ENCODE data around the gene TRIML1.

TRIML1 gene

DNA sequence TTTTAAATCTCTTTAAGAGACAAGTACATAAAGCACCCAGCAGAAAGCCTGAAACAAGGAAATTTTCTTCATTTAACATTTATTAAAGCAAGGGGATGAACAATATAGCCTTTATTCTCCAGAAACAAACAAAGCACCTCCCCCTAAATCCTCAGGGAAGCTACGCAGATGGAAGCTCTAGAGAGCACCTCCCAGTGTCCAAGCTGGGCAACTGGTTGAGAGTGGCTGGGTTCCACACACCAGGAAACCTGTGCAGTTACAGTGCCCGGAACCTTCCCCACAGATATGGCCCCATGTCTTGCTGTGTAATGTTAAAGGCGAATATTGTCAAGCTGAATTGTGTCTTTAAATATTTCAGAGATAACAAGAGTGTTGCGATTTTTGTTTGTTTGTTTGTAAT is 8.9 kb upstream of the TRIML1 start:
- no peaks in the 10 kb centered on the region for H3K27me3 ChIP-seq (ENCODE audit: control insufficient read depth, insufficient read depth, low read length)
- TF ChIP-seq, protein P1, sequence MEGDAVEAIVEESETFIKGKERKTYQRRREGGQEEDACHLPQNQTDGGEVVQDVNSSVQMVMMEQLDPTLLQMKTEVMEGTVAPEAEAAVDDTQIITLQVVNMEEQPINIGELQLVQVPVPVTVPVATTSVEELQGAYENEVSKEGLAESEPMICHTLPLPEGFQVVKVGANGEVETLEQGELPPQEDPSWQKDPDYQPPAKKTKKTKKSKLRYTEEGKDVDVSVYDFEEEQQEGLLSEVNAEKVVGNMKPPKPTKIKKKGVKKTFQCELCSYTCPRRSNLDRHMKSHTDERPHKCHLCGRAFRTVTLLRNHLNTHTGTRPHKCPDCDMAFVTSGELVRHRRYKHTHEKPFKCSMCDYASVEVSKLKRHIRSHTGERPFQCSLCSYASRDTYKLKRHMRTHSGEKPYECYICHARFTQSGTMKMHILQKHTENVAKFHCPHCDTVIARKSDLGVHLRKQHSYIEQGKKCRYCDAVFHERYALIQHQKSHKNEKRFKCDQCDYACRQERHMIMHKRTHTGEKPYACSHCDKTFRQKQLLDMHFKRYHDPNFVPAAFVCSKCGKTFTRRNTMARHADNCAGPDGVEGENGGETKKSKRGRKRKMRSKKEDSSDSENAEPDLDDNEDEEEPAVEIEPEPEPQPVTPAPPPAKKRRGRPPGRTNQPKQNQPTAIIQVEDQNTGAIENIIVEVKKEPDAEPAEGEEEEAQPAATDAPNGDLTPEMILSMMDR (IDR thresholded peaks at IDR 0.05), result no peak
- no peaks in the 10 kb centered on the region for H3K79me2 ChIP-seq
- H3K36me3 ChIP-seq (ENCODE audit: control insufficient read depth, insufficient read depth, low read length), result no peaks in the 10 kb centered on the region
- H3K9ac ChIP-seq, result no peak overlapping the region
- H3K27ac ChIP-seq, result no peak overlapping the region
- no peak overlapping the region for H3K4me3 ChIP-seq (ENCODE audit: low read depth, low read length)
- H3K9me3 ChIP-seq (ENCODE audit: control insufficient read depth, low read length), result no peaks in the 10 kb centered on the region
- no peak overlapping the region for H2AFZ ChIP-seq
- H3K4me1 ChIP-seq, result no peaks in the 10 kb centered on the region
- H3K4me2 ChIP-seq (ENCODE audit: low read length), result no peak overlapping the region

GRCh38 chr4:188132232-188132631 is 7.0 kb upstream of the TRIML1 start:
- no peaks in the 10 kb centered on the region for H3K4me1 ChIP-seq
- H3K79me2 ChIP-seq, result no peaks in the 10 kb centered on the region
- no peak overlapping the region for H3K4me2 ChIP-seq (ENCODE audit: low read length)
- TF ChIP-seq, protein P1 (IDR thresholded peaks at IDR 0.05), result no peak
- H3K27me3 ChIP-seq (ENCODE audit: control insufficient read depth, insufficient read depth, low read length), result no peaks in the 10 kb centered on the region
- H3K9ac ChIP-seq, result no peak overlapping the region
- H3K9me3 ChIP-seq (ENCODE audit: control insufficient read depth, low read length), result no peaks in the 10 kb centered on the region
- no peak overlapping the region for H3K4me3 ChIP-seq (ENCODE audit: low read depth, low read length)
- H3K36me3 ChIP-seq (ENCODE audit: control insufficient read depth, insufficient read depth, low read length), result no peaks in the 10 kb centered on the region
- no peak overlapping the region for H2AFZ ChIP-seq
- no peak overlapping the region for H3K27ac ChIP-seq

- Histone ChIP-seq H3K27me3 (ENCODE audit: control insufficient read depth, insufficient read depth, low read length) (no peaks in the 10 kb centered on the region), H3K27ac (no peak overlapping the region), H3K9me3 (ENCODE audit: control insufficient read depth, low read length) (no peaks in the 10 kb centered on the region), H3K4me1 (no peaks in the 10 kb centered on the region), H3K9ac (no peak overlapping the region), H3K4me3 (ENCODE audit: low read depth, low read length) (no peak overlapping the region), H2AFZ (no peak overlapping the region), H3K36me3 (ENCODE audit: control insufficient read depth, insufficient read depth, low read length) (no peaks in the 10 kb centered on the region), H3K79me2 (no peaks in the 10 kb centered on the region), H3K4me2 (ENCODE audit: low read length) (no peak overlapping the region)
- TF ChIP-seq, protein P1 (IDR thresholded peaks at IDR 0.05), result no peak
Measured at GRCh38 chr4:188138227-188138626, 1.0 kb upstream of the TRIML1 start.

DNA sequence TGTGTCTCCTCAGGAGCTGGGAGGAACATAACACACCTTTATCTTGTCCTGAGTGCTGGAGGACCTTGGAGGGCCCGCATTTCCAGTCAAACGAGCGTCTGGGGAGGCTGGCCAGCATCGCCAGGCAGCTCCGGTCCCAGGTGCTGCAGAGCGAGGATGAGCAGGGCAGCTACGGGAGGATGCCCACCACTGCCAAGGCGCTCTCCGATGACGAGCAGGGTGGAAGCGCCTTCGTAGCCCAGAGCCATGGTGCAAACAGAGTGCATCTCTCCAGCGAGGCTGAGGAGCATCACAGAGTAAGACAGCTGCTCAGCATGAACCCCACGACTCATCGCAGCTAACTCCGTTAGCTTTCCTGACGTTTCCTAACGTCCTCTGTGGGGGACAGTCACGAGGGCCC is 430 bp downstream of the TRIML1 start:
- Histone ChIP-seq H3K79me2 (no peaks in the 10 kb centered on the region), H3K27me3 (ENCODE audit: control insufficient read depth, insufficient read depth, low read length) (no peaks in the 10 kb centered on the region), H2AFZ (no peak overlapping the region), H3K4me2 (ENCODE audit: low read length) (no peak overlapping the region), H3K4me1 (no peaks in the 10 kb centered on the region), H3K9me3 (ENCODE audit: control insufficient read depth, low read length) (no peaks in the 10 kb centered on the region), H3K4me3 (ENCODE audit: low read depth, low read length) (no peak overlapping the region), H3K9ac (no peak overlapping the region), H3K27ac (no peak overlapping the region), H3K36me3 (ENCODE audit: control insufficient read depth, insufficient read depth, low read length) (no peaks in the 10 kb centered on the region)
- TF ChIP-seq, protein P1 (IDR thresholded peaks at IDR 0.05), result no peak

DNA sequence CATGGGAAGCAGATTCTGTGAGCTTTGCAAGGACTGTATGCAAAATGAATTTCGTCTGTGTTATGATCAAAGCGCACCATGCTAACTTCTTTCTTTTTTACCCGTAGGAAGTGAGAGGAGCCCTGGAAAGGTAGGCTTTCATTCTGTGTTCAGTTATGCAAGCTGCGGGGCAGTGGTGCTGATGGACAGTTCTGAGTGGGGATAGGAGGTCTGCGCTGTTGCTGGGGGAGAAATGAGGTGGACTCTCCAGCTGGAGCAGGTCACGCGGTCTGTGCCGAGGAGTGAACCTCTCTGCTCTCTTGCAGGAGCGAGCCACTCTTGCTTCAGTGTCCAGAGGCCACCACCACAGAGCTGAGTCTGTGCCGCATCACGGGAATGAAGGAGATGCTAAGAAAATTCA is 4.5 kb downstream of the TRIML1 start:
- TF ChIP-seq, protein P1 (IDR thresholded peaks at IDR 0.05), result no peak
- Histone ChIP-seq H3K36me3 (ENCODE audit: control insufficient read depth, insufficient read depth, low read length) (no peaks in the 10 kb centered on the region), H3K9me3 (ENCODE audit: control insufficient read depth, low read length) (no peaks in the 10 kb centered on the region), H3K4me3 (ENCODE audit: low read depth, low read length) (no peak overlapping the region), H2AFZ (no peak overlapping the region), H3K4me2 (ENCODE audit: low read length) (no peak overlapping the region), H3K27ac (no peak overlapping the region), H3K27me3 (ENCODE audit: control insufficient read depth, insufficient read depth, low read length) (no peaks in the 10 kb centered on the region), H3K4me1 (no peaks in the 10 kb centered on the region), H3K79me2 (no peaks in the 10 kb centered on the region), H3K9ac (no peak overlapping the region)

Data from parathyroid adenoma (tissue), 2 donors.